ENCODE measurements around the gene UACA.

GRCh38 chr15:70652341-70652740 lies 111.0 kb downstream of the UACA start:
- TF ChIP-seq, protein P1, sequence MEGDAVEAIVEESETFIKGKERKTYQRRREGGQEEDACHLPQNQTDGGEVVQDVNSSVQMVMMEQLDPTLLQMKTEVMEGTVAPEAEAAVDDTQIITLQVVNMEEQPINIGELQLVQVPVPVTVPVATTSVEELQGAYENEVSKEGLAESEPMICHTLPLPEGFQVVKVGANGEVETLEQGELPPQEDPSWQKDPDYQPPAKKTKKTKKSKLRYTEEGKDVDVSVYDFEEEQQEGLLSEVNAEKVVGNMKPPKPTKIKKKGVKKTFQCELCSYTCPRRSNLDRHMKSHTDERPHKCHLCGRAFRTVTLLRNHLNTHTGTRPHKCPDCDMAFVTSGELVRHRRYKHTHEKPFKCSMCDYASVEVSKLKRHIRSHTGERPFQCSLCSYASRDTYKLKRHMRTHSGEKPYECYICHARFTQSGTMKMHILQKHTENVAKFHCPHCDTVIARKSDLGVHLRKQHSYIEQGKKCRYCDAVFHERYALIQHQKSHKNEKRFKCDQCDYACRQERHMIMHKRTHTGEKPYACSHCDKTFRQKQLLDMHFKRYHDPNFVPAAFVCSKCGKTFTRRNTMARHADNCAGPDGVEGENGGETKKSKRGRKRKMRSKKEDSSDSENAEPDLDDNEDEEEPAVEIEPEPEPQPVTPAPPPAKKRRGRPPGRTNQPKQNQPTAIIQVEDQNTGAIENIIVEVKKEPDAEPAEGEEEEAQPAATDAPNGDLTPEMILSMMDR (IDR thresholded peaks at IDR 0.05), result no peak
- TF ChIP-seq POLR2A (IDR thresholded peaks at IDR 0.05) (no peak), POLR2AphosphoS5 (IDR thresholded peaks at IDR 0.05) (no peak)

Measured in stomach (tissue), 4 donors.